Germinal center (tissue), 1 donor: ENCODE results near the gene FAM234A.
"Not testable (repeated sequence)": the region's sequence is repeated elsewhere in the genome, so short reads cannot be mapped to it uniquely, and the experiment has no call there.

Experiments used
- DNase-seq: peaks from one replicate; pipeline ENCODE4 v3.0.0; 2012; ENCODE audit warnings: mixed read lengths, low spot score

The FAM234A gene

GRCh38 chr16:265002-265529, 30.4 kb downstream of the FAM234A start:
- no peak for DNase-seq

GRCh38 chr16:265711-266110, 31.1 kb downstream of the FAM234A start:
- no peak for DNase-seq

- no peak for DNase-seq
These were observed 31.9 kb downstream of the FAM234A start for GRCh38 chr16:266258-267164.

- not testable (repeated sequence) for DNase-seq
These were observed 32.9 kb downstream of the FAM234A start for GRCh38 chr16:267562-267961.

- no peak for DNase-seq
These were observed 33.8 kb downstream of the FAM234A start for GRCh38 chr16:268141-269053.

GRCh38 chr16:269061-269796, 34.6 kb downstream of the FAM234A start:
- no peak for DNase-seq

- DNase-seq = no peak
These were observed 36.0 kb downstream of the FAM234A start for GRCh38 chr16:270381-271255.

GRCh38 chr16:272633-273546, 38.3 kb downstream of the FAM234A start:
- no peak for DNase-seq

GRCh38 chr16:273547-274421, 39.2 kb downstream of the FAM234A start:
- DNase-seq = no peak

- no peak for DNase-seq
These were observed 40.5 kb downstream of the FAM234A start for GRCh38 chr16:275041-275641.

GRCh38 chr16:275786-276232, 41.2 kb downstream of the FAM234A start, which contains the start of gene RGS11:
Gene RGS11, minus strand, starts transcription at chr16:275944. Its CDS starts 33 bp downstream, at chr16:275911.
- no peak for DNase-seq

GRCh38 chr16:276426-277077, 41.9 kb downstream of the FAM234A start:
- no peak for DNase-seq

GRCh38 chr16:278863-279366, 44.3 kb downstream of the FAM234A start:
- peak; percentile 47 for DNase-seq

- DNase-seq = no peak
These were observed 44.9 kb downstream of the FAM234A start for GRCh38 chr16:279531-279930.

- no peak for DNase-seq
These were observed 45.4 kb downstream of the FAM234A start for GRCh38 chr16:280005-280460.

GRCh38 chr16:280552-280951, 45.9 kb downstream of the FAM234A start, which contains the start of gene ARHGDIG:
Gene ARHGDIG, plus strand, starts transcription at chr16:280591. Its CDS starts 90 bp downstream, at chr16:280681.
- DNase-seq = no peak
